ENCODE results near the gene FOXK2. TPM values are rescaled to one million over a fixed set of nuclear protein-coding genes. Genes with fewer than 3 reads are reported as not detected.

FOXK2 gene
- total RNA-seq, 1 donor, result 29.3 TPM

DNA sequence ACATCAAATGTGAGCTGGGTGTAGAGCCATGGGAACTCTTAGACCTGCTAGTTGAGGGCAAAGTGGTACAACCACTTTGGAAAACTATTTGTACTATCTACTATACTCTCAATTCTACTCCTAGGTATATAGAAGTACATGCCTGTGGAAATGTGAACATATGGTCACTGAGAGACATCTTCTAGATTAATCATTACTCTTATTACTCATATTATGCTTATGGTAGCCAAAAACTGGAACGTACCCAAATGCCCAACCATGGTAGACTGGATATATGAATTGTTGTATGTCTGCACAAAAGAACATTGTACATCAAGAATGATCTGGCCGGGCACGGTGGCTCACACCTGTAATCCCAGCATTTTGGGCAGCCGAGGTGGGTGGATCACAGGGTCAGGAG, 126.0 kb downstream of the FOXK2 start:
- Histone ChIP-seq H3K4me1 (ENCODE audit: insufficient read depth, low read length) (peaks cover 10% of the 10 kb centered on the region), H3K27ac (ENCODE audit: low read depth, low read length) (no peak overlapping the region), H3K36me3 (ENCODE audit: insufficient read depth, low read length) (peaks cover 29% of the 10 kb centered on the region), H3K79me2 (ENCODE audit: insufficient read depth, low read length) (peaks cover 73% of the 10 kb centered on the region), H3K4me2 (ENCODE audit: insufficient read depth, low read length) (no peak overlapping the region), H3K27me3 (ENCODE audit: insufficient read depth, low read length) (no peaks in the 10 kb centered on the region), H2AFZ (ENCODE audit: low read length) (no peak overlapping the region), H3K4me3 (ENCODE audit: insufficient read depth, low read length) (no peak overlapping the region), H4K20me1 (ENCODE audit: insufficient read depth, low read length) (peaks cover 55% of the 10 kb centered on the region), H3K9me3 (ENCODE audit: low read depth, low read length) (no peaks in the 10 kb centered on the region)
- TF ChIP-seq, protein P1, sequence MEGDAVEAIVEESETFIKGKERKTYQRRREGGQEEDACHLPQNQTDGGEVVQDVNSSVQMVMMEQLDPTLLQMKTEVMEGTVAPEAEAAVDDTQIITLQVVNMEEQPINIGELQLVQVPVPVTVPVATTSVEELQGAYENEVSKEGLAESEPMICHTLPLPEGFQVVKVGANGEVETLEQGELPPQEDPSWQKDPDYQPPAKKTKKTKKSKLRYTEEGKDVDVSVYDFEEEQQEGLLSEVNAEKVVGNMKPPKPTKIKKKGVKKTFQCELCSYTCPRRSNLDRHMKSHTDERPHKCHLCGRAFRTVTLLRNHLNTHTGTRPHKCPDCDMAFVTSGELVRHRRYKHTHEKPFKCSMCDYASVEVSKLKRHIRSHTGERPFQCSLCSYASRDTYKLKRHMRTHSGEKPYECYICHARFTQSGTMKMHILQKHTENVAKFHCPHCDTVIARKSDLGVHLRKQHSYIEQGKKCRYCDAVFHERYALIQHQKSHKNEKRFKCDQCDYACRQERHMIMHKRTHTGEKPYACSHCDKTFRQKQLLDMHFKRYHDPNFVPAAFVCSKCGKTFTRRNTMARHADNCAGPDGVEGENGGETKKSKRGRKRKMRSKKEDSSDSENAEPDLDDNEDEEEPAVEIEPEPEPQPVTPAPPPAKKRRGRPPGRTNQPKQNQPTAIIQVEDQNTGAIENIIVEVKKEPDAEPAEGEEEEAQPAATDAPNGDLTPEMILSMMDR (IDR thresholded peaks at IDR 0.05; ENCODE audit: extremely low read depth, low read depth, low read length), result no peak
- DNase-seq (ENCODE audit: insufficient read length, low spot score, missing footprints), result peak; percentile 93

DNA sequence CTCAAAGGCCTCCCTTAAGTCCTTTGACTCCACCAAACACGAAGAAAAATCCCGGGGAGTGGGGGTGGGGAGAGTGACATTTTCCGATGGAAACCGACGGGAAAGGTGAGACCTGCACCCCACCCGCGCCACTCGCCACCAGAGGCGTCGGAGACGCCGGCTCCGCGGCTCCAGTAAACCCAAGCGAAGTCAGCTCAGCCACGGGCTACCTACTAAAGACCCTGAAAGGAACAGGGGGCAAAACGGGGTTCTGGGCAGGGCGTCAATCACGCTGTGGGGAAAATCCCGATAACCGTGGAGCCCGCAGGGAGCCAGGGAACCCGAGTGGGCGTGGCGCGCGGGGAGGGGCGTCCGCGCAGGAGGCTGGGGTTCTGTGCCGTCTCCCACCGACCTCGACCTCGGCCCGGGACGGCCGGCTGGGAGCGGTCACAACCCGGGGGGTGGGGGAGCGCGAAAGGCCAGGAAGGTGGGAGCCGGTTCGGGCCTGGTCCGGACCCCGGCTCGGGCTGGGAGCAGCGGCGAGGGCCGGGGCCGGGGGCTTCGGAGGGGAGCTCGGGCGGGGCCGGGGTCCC, 128.1 kb downstream of the FOXK2 start:
- peaks cover 10% of the 10 kb centered on the region for H3K4me1 ChIP-seq (ENCODE audit: insufficient read depth, low read length)
- H3K36me3 ChIP-seq (ENCODE audit: insufficient read depth, low read length), result peaks cover 18% of the 10 kb centered on the region
- no peaks in the 10 kb centered on the region for H3K27me3 ChIP-seq (ENCODE audit: insufficient read depth, low read length)
- TF ChIP-seq, protein P1 (IDR thresholded peaks at IDR 0.05; ENCODE audit: extremely low read depth, low read depth, low read length), result no peak
- H3K79me2 ChIP-seq (ENCODE audit: insufficient read depth, low read length), result peaks cover 51% of the 10 kb centered on the region
- peak overlapping the region; percentile 95 for H3K4me2 ChIP-seq (ENCODE audit: insufficient read depth, low read length)
- H4K20me1 ChIP-seq (ENCODE audit: insufficient read depth, low read length), result peaks cover 42% of the 10 kb centered on the region
- no peak overlapping the region for H2AFZ ChIP-seq (ENCODE audit: low read length)
- H3K9me3 ChIP-seq (ENCODE audit: low read depth, low read length), result no peaks in the 10 kb centered on the region
- H3K4me3 ChIP-seq (ENCODE audit: insufficient read depth, low read length), result peak overlapping the region; percentile 95
- DNase-seq (ENCODE audit: insufficient read length, low spot score, missing footprints), result peak; percentile 94
- H3K27ac ChIP-seq (ENCODE audit: low read depth, low read length), result peak overlapping the region; percentile 90

DNA sequence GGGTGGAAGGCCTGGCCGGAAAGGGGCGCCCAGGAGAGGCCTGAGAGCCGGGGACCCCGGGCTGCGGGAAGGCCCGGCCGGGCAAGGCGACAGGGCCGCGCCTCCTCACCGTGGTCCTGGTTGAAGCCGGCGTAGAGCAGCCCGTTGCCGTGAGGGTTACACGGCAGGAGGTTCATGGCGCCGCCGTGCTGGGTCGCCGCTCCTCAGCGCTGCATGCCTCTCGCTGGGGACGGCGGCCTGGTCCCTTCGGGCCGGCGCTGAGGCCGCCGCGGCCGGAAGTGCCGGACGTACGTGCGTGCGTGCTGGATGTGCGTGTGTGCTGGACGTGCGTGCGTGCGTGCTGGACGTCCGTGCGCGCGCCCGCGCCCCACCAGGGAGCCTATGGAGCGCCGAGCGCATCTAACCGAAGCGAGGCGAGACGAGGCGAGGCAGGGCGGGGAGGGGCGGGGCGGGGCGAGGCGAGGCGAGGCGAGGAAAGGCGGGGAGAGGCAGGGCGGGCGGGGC, 128.7 kb downstream of the FOXK2 start, which contains the start of gene WDR45B:
TSS of gene WDR45B (minus strand) at position 280 of the 504 bp plus-strand sequence. CDS start at position 176, 104 bp downstream.
- peaks cover 47% of the 10 kb centered on the region for H3K79me2 ChIP-seq (ENCODE audit: insufficient read depth, low read length)
- H3K4me3 ChIP-seq (ENCODE audit: insufficient read depth, low read length), result peak within 1 kb of the TSS; percentile 95
- TF ChIP-seq, protein P1 (IDR thresholded peaks at IDR 0.05; ENCODE audit: extremely low read depth, low read depth, low read length), result no peak
- H3K4me1 ChIP-seq (ENCODE audit: insufficient read depth, low read length), result peaks cover 10% of the 10 kb centered on the region
- DNase-seq (ENCODE audit: insufficient read length, low spot score, missing footprints), result peak; percentile 100
- H3K36me3 ChIP-seq (ENCODE audit: insufficient read depth, low read length), result peaks cover 14% of the 10 kb centered on the region
- no peaks in the 10 kb centered on the region for H3K27me3 ChIP-seq (ENCODE audit: insufficient read depth, low read length)
- H3K9me3 ChIP-seq (ENCODE audit: low read depth, low read length), result no peaks in the 10 kb centered on the region
- peak within 1 kb of the TSS; percentile 77 for H2AFZ ChIP-seq (ENCODE audit: low read length)
- peaks cover 42% of the 10 kb centered on the region for H4K20me1 ChIP-seq (ENCODE audit: insufficient read depth, low read length)
- peak within 1 kb of the TSS; percentile 90 for H3K27ac ChIP-seq (ENCODE audit: low read depth, low read length)
- H3K4me2 ChIP-seq (ENCODE audit: insufficient read depth, low read length), result peak within 1 kb of the TSS; percentile 95

DNA sequence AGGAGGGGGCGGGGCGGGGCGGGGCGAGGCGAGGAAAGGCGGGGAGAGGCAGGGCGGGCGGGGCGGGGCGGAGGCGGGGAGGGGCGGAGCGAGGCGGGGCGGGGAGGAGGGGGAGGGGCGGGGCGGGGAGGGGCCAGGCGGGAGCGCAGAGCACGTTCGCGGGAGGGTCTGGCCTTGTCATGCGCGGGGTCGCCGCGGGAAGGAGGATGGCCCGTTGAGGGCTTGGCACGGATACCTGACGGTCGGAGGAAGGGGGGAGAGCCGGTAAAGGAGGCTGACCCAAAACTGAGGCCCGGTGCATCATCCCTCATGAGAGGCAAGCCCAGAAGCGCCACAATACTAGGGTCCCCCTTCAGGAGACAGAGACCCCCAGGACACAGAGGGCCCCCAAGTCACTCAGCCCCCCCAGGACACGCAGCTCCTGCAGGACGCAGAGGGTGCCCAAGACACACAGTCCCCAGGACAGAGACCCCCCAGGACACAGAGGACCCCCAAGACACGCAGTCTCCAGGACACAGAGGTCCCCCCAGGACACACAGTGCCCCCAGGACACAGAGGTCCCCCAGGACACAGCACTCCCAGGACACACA, 129.3 kb downstream of the FOXK2 start:
- peaks cover 38% of the 10 kb centered on the region for H4K20me1 ChIP-seq (ENCODE audit: insufficient read depth, low read length)
- H3K36me3 ChIP-seq (ENCODE audit: insufficient read depth, low read length), result peaks cover 8% of the 10 kb centered on the region
- no peak overlapping the region for H3K27ac ChIP-seq (ENCODE audit: low read depth, low read length)
- peak; percentile 85 for DNase-seq (ENCODE audit: insufficient read length, low spot score, missing footprints)
- peak overlapping the region; percentile 73 for H3K4me2 ChIP-seq (ENCODE audit: insufficient read depth, low read length)
- H3K79me2 ChIP-seq (ENCODE audit: insufficient read depth, low read length), result peaks cover 41% of the 10 kb centered on the region
- H3K9me3 ChIP-seq (ENCODE audit: low read depth, low read length), result no peaks in the 10 kb centered on the region
- peaks cover 10% of the 10 kb centered on the region for H3K4me1 ChIP-seq (ENCODE audit: insufficient read depth, low read length)
- peak overlapping the region; percentile 59 for H3K4me3 ChIP-seq (ENCODE audit: insufficient read depth, low read length)
- H3K27me3 ChIP-seq (ENCODE audit: insufficient read depth, low read length), result no peaks in the 10 kb centered on the region
- TF ChIP-seq, protein P1 (IDR thresholded peaks at IDR 0.05; ENCODE audit: extremely low read depth, low read depth, low read length), result no peak
- H2AFZ ChIP-seq (ENCODE audit: low read length), result peak overlapping the region; percentile 77

Data from osteoblast (primary cell).